ENCODE results near the gene HOATZ.

HOATZ gene

DNA sequence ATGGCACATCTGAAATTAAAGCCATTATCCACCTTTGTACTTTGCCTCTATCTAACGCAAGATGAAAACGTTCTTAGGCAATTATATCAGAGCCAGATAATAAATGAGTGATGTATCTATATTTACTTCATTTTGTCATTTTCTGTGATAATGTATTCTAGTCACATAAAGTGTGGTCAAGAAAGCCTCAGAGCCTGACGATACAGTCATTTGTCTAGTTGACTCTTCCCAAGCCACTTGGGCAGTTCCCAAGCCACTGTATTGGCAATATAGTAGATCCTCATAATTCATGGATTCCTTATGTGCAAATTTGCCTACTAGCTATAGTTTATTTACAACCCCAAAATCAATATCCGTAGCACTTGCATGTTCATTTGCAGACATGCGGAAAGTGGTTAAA is 7.8 kb downstream of the HOATZ start:
- DNase-seq, result no peak

- DNase-seq, result no peak
These were observed 8.8 kb downstream of the HOATZ start for GRCh38 chr11:111523343-111523742.

- DNase-seq, result peak; percentile 49 to 79 (median 62)
These were observed 9.5 kb downstream of the HOATZ start for GRCh38 chr11:111524056-111524455.

DNA sequence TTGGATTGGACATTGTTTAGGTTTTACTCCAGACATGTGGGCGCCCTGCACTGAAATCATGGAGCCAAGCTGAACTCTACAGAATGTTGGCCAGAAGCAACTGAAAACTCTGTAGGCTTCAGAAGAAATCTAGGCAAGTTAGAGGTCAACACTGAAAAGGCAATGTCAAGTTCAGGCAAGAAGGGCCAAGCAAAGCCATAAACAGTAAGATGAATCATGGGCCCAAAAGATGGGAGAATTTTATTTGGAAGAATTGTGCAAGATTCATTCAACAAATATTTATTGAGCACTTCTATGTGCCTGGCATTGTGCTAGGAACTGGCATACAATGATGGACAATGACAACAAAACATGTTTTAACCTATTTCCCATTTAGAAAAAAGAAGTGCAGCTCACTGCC is 10.9 kb downstream of the HOATZ start:
- no peak for DNase-seq

GRCh38 chr11:111526501-111526900 is 11.9 kb downstream of the HOATZ start:
- peak; percentile 12 to 70 (median 36) for DNase-seq

- DNase-seq, result no peak
These were observed 12.7 kb downstream of the HOATZ start for GRCh38 chr11:111527279-111527678.

DNA sequence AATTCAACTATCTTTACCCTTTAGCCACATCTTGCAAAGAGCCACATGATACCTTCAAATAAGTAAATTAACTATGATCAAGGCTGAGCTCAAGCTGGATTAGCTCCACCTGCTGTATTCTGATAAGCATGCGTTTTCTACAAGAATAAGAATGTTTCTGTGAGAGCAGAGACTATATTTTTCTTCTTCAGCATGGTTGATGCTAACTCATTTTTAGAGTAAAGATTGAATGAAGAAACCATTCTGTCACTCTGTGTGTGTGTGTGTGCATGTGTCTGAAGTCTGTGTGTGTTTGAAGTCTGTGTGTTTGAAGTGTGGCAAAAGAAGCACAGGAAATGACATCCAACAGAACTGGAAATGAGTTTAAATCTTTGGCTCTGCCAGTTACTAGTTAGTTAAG is 14.0 kb downstream of the HOATZ start:
- no peak for DNase-seq

DNA sequence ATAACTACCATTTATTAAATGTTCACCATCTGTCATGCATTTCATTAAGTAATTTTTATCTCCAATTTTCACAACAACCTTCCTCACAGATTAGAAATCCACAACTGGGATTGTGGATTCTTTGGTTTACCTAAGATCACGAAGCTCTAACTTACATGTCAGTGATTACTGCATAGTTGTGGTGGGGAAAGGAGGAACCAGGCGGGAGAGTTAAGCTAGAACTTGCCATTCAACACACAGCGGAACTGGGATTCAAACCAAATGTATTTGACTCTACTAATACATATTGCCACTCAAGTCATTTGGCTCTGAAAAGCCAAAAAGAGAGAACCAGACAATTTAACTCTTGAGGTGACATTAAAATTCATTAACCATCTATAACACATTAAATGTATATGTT is 15.5 kb downstream of the HOATZ start:
- DNase-seq, result peak in 3 of 4 experiments; percentile 40 to 58 (median 56)

- DNase-seq, result no peak
These were observed 16.6 kb downstream of the HOATZ start for GRCh38 chr11:111531136-111531535.

DNA sequence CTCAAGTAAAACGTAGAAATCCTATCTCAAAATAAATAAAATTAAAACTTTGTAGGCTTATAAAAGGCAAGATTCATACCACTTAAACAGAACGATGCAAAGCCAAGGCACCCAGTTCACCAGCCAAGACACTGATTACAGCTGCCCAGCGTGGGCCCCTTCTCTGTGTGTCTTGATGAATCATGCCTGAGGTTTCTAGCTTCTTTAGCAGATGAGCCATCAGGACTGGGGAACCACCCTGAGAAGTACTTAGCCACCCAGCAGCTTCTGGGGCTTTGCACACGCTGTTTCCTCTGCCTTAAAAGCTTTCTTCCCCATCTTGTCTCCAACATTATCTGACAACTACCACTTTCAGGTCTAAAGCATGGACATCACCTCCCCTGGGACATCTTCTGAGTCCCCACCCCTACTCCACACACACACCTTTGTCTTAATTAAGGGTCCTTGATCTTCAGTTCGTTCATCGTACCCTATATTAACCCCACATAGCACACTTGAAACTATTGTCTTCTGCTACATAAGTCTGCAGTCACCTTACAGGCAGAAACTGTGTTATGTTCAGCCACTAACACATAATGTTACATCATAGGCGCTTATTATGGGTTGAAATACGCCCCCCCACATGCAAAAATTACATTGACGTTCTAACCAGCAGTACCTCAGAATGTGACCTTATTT is 17.2 kb downstream of the HOATZ start:
- peak; percentile 86 to 94 (median 92) for DNase-seq

GRCh38 chr11:111532365-111532709 is 17.8 kb downstream of the HOATZ start:
- DNase-seq, result peak; percentile 13 to 47 (median 35)

DNA sequence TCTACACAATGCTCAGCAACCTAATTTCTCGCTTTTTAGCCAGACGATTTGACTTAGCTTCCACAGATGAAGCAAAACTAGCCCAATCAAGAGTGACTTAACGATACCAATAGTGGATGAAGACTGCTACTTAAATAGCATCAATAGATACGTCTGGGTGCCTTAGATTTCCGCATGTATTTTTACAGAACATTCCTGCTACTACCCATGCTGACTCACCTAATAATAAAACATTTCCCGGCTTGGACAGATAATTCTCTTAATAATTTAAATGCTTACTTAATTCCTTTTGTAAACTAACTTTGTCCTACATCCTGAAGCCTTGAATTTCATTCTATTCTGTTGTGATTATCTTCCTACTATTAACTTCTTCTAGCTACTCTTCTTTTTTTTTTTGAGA is 20.7 kb downstream of the HOATZ start:
- DNase-seq, result no peak

DNA sequence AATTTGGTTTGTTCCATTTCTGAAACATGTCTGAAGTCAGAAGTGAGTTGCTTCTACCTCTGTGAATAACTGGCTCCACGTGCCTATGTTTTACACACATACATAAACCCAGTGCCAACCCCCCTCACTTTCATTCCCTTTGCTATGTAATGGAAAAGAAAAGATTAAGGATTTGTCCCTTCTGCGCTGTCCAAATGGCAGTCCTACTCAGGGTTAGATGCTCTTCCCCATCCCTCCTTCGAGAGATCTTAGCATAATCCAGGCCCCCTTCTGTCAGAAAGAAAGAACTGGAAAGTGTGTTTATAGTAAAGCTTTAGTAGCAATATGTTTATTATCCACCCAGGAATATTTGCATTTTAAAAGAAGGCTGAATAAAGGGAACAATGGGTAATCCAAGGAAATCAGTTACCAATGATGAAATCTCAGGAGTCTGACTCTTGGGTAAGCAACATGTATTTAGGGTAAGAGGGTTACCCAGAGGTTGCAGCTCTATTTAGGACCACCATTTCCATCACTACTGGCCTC is 22.8 kb downstream of the HOATZ start:
- no peak for DNase-seq

DNA sequence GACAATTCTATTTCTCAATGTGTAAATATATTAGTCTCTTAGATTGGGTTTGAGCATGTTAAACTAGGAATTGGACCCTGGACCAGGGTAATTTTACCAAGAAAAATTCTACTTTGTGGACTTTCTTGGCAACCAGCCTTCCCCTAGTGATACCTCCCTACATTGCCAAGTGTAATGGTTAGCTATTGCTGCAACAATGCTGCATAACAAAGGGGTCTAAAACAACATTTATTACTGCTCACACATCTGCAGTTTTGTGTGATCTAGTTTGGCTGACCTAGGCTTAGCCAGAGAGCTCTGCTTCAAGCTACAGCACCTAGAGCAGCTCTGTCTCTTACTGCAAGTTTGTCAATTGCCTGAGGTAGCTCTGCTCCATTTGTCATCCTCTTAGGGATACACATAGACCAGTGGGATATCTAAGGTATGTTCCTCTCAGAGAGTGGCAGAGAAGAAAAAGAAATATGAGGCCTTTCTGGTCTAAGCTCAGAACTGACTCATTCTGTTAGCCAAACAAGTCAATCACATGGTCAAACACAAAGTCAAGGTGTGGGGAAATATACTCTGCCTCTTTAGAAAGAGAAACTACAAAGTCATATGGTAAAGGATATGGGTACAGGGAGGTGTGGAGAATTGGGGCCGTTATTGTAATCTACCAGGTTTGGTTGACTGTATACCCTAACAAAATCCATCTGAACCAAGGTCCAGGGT is 24.0 kb downstream of the HOATZ start:
- peak in 1 of 4 experiments; percentile 10 for DNase-seq

GRCh38 chr11:111539426-111540113 is 25.0 kb downstream of the HOATZ start:
- no peak for DNase-seq

- peak; percentile 6 to 45 (median 28) for DNase-seq
These were observed 25.7 kb downstream of the HOATZ start, which contains the start of gene LAYN for GRCh38 chr11:111540114-111540936. Gene LAYN (plus strand): TSS chr11:111540720. CDS start chr11:111540844, 124 bp downstream.

GRCh38 chr11:111540937-111541253 is 26.3 kb downstream of the HOATZ start:
- DNase-seq, result peak in 1 of 4 experiments; percentile 25

- DNase-seq, result peak; percentile 41 to 74 (median 66)
These were observed 26.9 kb downstream of the HOATZ start for GRCh38 chr11:111541254-111542061.

GRCh38 chr11:111542606-111543275 is 28.2 kb downstream of the HOATZ start:
- DNase-seq, result no peak

DNA sequence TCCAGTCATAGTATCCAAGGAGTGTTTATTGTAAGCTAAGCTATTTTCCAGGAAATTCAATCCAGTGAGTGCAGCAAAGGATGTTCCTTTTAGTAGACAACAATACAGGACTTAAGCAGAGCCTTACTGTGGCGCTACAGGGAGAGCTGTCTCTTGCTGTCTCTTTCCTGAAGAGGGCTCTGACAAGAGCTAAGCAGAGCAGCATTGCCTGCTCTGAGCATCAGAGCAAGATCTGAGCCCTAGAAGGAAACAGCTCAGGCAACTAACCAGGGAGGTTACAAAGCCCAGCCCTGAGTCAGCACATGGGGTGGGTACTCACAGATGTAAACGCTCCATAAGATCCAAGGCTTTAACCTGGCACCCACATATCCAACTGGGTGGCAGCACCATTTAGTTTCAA is 33.9 kb downstream of the HOATZ start:
- no peak for DNase-seq
